ENCODE data around the gene SMAD4. TPM values are rescaled to one million over a fixed set of nuclear protein-coding genes. Genes with fewer than 3 reads are reported as not detected.

Gene SMAD4
- total RNA-seq, 1 experiment from 2014 or later, result 19.7 TPM

DNA sequence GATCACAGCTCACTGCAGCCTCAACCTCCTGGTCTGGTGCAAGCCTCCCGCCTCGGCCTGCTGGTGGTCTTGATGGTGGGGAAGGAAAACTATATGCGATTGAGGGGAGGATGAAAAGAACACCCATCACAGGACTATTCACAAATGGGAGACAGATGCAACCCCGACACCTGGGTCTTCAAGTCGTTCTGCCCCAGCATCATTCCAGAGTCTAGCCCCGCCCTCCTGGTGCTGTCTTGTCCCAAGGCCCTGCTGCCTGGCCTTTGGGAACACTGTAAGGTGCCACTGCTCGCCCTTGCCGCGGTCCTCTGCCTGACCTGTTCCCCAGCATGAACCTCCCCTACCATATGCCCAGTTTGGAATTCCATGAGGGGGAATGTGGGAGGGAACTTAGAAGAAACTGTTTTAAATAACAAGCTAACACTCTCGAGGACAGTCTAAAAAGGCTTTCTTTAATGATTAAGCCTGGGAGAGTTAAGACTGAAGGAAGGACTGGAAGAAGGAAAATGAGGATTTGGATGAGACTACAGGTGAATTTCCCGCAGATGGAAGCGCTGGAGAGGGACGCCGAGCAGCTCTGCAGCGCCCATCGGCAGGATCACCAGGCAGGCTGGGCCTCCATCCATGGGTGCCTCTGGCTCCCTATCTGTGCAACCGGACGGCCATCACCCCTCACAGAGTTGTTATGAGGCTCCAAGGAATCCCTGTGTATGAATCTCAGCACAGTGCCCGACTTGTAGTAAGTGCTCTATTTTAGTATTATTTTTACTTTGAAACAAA lies 92.4 kb downstream of the SMAD4 start:
- DNase-seq (no peak), ATAC-seq (no peak)
- Histone ChIP-seq H4K20me1 (ENCODE audit: low read length) (no peaks in the 10 kb centered on the region), H3K36me3 (ENCODE audit: low read depth, low read length) (no peaks in the 10 kb centered on the region), H3K4me2 (ENCODE audit: low read length) (no peak overlapping the region), H3K4me3 (ENCODE audit: low read length) (no peak overlapping the region), H3K9me3 (ENCODE audit: low read length) (no peaks in the 10 kb centered on the region), H3K9me2 (replicated peaks; ENCODE audit: low read length) (no peaks in the 10 kb centered on the region), H3K27me3 (ENCODE audit: low read length) (no peaks in the 10 kb centered on the region), H3F3A (ENCODE audit: low read length, unreplicated experiment) (no peaks in the 10 kb centered on the region), H3K27ac (ENCODE audit: low read length) (no peak overlapping the region), H3K79me2 (ENCODE audit: low read length) (no peaks in the 10 kb centered on the region), H3K4me1 (ENCODE audit: insufficient read depth, low read length) (no peaks in the 10 kb centered on the region), H3K9ac (ENCODE audit: low read length) (no peak overlapping the region), H2AFZ (ENCODE audit: low read length) (no peak overlapping the region)
- CTCF ChIA-PET, result no interaction called here
- POLR2A ChIA-PET (ENCODE audit: unreplicated experiment), result no interaction called here
- no peak for TF ChIP-seq EZH2 (IDR thresholded peaks at IDR 0.05; ENCODE audit: low read length, unreplicated experiment)
- no peak for TF ChIP-seq EZH2phosphoT487 (IDR thresholded peaks at IDR 0.05; ENCODE audit: borderline replicate concordance, low read length)
- TF ChIP-seq, protein P1, sequence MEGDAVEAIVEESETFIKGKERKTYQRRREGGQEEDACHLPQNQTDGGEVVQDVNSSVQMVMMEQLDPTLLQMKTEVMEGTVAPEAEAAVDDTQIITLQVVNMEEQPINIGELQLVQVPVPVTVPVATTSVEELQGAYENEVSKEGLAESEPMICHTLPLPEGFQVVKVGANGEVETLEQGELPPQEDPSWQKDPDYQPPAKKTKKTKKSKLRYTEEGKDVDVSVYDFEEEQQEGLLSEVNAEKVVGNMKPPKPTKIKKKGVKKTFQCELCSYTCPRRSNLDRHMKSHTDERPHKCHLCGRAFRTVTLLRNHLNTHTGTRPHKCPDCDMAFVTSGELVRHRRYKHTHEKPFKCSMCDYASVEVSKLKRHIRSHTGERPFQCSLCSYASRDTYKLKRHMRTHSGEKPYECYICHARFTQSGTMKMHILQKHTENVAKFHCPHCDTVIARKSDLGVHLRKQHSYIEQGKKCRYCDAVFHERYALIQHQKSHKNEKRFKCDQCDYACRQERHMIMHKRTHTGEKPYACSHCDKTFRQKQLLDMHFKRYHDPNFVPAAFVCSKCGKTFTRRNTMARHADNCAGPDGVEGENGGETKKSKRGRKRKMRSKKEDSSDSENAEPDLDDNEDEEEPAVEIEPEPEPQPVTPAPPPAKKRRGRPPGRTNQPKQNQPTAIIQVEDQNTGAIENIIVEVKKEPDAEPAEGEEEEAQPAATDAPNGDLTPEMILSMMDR (conservative IDR thresholded peaks at IDR 0.05; ENCODE audit: low read depth, low read length), result no peak
- intact Hi-C loops (cut with micrococcal nuclease), result no loop called here
- BruUV-seq (replicated peaks), result no TSS peak

DNA sequence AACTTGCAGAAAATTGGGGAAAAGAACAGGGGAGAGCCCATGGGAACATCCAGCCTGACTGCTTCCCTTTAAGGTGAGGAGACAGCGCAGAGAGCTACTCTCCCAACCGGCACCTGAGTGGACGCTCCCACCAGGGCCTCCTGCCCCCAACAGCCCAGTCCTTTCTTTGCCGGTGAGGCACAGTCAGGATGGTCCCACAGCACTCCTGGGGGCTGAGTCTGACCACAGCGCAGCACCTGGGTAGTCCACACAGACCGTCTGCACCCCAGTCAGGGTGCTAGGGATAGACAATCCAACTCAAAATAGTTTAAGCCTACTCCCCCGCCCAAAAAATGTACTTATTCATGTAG lies 93.0 kb downstream of the SMAD4 start:
- CTCF ChIA-PET, result no interaction called here
- Histone ChIP-seq H3K27me3 (ENCODE audit: low read length) (no peaks in the 10 kb centered on the region), H4K20me1 (ENCODE audit: low read length) (no peaks in the 10 kb centered on the region), H3K27ac (ENCODE audit: low read length) (no peak overlapping the region), H3K4me3 (ENCODE audit: low read length) (no peak overlapping the region), H3K9me3 (ENCODE audit: low read length) (no peaks in the 10 kb centered on the region), H3F3A (ENCODE audit: low read length, unreplicated experiment) (no peaks in the 10 kb centered on the region), H3K9me2 (replicated peaks; ENCODE audit: low read length) (no peaks in the 10 kb centered on the region), H3K4me1 (ENCODE audit: insufficient read depth, low read length) (no peaks in the 10 kb centered on the region), H2AFZ (ENCODE audit: low read length) (no peak overlapping the region), H3K36me3 (ENCODE audit: low read depth, low read length) (no peaks in the 10 kb centered on the region), H3K79me2 (ENCODE audit: low read length) (no peaks in the 10 kb centered on the region), H3K9ac (ENCODE audit: low read length) (no peak overlapping the region), H3K4me2 (ENCODE audit: low read length) (no peak overlapping the region)
- no peak for DNase-seq
- ATAC-seq, result no peak
- POLR2A ChIA-PET (ENCODE audit: unreplicated experiment), result no interaction called here
- TF ChIP-seq EZH2 (IDR thresholded peaks at IDR 0.05; ENCODE audit: low read length, unreplicated experiment) (no peak), EZH2phosphoT487 (IDR thresholded peaks at IDR 0.05; ENCODE audit: borderline replicate concordance, low read length) (no peak)
- TF ChIP-seq, protein P1 (conservative IDR thresholded peaks at IDR 0.05; ENCODE audit: low read depth, low read length), result no peak
- no TSS peak for BruUV-seq (replicated peaks)
- intact Hi-C loops (cut with micrococcal nuclease), result no loop called here

DNA sequence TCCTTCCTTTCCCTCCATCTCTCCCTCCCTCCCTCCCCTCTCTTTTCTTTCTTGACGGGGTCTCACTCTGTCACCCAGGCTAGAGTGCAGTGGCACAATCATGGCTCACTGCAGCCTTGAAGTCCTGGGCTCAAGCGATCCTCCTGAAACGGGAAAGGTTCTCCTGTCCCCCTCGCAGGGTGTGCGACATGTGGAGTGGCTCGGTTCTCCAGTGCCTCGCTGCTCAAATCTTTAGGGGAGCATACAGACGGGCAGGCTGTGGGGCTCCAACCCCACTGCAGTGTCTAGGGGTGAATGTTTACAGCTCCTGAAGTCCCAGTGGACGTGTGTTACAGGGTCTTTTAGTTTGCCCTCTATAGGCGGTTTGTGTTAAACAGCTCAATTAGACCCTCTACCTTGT lies 93.5 kb downstream of the SMAD4 start:
- TF ChIP-seq EZH2 (IDR thresholded peaks at IDR 0.05; ENCODE audit: low read length, unreplicated experiment) (no peak), EZH2phosphoT487 (IDR thresholded peaks at IDR 0.05; ENCODE audit: borderline replicate concordance, low read length) (no peak)
- TF ChIP-seq, protein P1 (conservative IDR thresholded peaks at IDR 0.05; ENCODE audit: low read depth, low read length), result no peak
- Histone ChIP-seq H3K9me2 (replicated peaks; ENCODE audit: low read length) (no peaks in the 10 kb centered on the region), H3F3A (ENCODE audit: low read length, unreplicated experiment) (no peaks in the 10 kb centered on the region), H3K4me2 (ENCODE audit: low read length) (no peak overlapping the region), H4K20me1 (ENCODE audit: low read length) (no peaks in the 10 kb centered on the region), H3K36me3 (ENCODE audit: low read depth, low read length) (no peaks in the 10 kb centered on the region), H3K4me1 (ENCODE audit: insufficient read depth, low read length) (no peaks in the 10 kb centered on the region), H3K4me3 (ENCODE audit: low read length) (no peak overlapping the region), H2AFZ (ENCODE audit: low read length) (no peak overlapping the region), H3K9ac (ENCODE audit: low read length) (no peak overlapping the region), H3K9me3 (ENCODE audit: low read length) (no peaks in the 10 kb centered on the region), H3K27me3 (ENCODE audit: low read length) (no peaks in the 10 kb centered on the region), H3K79me2 (ENCODE audit: low read length) (no peaks in the 10 kb centered on the region), H3K27ac (ENCODE audit: low read length) (no peak overlapping the region)
- ChIA-PET POLR2A (ENCODE audit: unreplicated experiment) (no interaction called here), CTCF (no interaction called here)
- ATAC-seq (no peak), DNase-seq (no peak)
- intact Hi-C loops (cut with micrococcal nuclease), result no loop called here
- no TSS peak for BruUV-seq (replicated peaks)

All from PC-3 (cell line).